ENCODE data around the gene C16orf46.

- no peak for TF ChIP-seq CTCF (IDR thresholded peaks at IDR 0.05; ENCODE audit: insufficient read depth, low read length, poor library complexity, severe bottlenecking)
- TF ChIP-seq EZH2phosphoT487 (conservative IDR thresholded peaks at IDR 0.05; ENCODE audit: low read length): no peak
Measured at GRCh38 chr16:81107511-81107910, 30.5 kb upstream of the C16orf46 start.
